ENCODE measurements around the gene SMTNL2.
A peak's percentile ranks its signal among the peaks of the same experiment; 100 is the strongest.
"Not testable (repeated sequence)": the region's sequence is repeated elsewhere in the genome, so short reads cannot be mapped to it uniquely, and the experiment has no call there.

SMTNL2 gene

DNA sequence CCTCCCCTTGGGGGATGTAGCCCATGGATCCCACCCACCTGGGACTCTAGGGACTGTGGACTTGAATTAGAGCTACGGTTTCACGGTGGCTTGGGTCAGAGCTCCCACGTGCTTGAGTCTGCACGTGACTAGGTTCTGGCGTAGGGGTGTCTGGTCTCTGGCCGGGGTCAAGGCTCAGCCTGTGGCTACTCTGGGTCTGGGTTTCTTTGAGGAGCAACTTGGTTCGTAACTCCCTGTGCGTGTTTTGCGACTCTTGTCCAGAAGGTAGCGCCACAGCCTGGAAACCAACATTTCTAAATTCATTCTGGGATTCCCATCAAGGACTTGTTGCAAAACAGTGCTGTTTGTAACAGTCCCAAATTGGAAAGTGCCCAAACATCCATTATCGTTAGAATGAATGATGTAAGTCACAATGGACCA is 23.5 kb upstream of the SMTNL2 start:
- no peak for DNase-seq

DNA sequence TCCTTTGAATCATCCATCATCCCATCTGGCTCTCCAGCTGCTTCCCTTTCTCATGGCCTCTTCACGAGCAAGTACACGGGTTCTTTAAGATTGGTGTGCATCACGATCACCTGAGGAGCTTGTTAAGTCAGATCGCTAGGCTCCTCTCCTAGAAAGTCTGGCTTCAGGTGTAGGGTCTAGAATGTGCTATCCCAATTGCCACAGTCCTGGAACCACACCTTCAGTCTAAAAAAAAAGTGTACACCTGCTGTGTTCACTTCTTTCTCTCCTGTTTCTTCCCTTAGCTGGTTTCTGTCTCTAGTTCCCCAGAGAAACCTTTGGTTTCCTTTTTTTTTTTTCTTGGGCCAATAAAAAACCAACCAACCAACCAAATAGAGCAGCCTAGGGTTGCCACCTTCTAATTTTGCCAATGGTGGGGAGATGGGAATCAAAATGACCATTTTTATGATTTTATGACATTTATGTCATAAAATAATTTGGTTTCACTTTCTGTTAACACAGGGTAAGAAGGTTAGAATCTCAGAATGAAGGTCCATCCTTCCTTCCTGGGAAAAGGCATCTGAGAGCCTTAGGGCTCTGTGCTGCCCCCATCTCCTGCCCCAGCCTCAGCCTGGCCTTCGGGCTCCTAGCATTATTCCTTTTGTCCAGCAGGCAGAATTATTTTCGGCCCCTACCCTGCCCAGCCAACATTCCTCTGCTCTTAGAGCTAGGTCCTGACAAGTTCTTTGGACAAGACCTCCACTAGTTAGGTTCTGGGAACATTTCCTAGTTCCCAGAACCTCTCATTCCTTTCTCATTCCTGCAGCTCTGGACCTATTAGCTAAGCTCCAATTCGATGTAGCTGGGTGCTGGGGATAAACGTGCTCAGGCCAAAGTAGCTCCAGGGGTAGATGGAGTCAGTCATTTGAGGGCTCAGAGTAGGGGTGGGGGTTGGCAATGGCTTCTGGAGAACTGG is 22.0 kb upstream of the SMTNL2 start:
- no peak for DNase-seq

DNA sequence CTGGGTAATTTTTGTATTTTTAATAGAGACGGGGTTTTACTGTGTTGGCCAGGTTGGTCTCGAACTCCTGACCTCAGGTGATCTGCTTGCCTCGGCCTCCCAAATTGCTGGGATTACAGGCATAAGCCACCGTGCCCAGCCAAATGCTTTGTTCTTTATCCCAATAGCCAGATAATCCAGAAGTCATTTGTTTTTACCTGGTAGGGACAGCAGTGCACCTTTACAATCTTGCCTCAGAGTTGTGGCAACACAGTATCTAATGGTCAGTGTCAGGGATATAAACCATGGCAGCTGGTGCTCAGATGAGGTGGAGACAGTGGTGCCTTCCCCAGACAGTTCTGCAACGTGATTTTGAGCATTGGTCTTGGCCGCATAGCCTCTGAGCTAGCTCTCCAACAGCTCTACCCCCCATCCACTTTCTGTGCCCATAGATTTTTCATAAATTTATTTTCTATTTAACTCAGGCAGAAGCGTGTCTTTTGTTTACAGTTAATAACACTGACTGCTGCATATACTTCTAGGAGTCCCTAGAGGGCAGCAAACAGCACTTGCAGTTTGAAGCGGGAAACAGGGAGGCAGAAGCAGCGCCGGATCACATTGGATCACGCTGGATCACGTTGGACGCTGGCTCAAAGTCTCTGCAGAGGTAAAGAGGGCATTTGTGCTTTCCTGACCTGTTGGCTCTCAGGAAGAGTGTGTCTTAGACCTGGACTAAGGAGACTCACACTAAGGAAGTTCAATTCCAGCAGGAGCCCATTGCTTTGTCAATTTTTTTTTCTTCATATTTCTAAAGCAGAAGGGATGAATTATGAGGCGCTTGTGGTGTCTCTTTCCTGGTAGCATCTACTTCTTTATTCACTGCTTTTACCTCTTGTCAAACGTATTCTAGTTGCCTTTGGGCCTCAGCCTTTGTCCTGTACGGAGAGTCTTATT is 18.9 kb upstream of the SMTNL2 start:
- DNase-seq = peak; percentile 66 to 83

DNA sequence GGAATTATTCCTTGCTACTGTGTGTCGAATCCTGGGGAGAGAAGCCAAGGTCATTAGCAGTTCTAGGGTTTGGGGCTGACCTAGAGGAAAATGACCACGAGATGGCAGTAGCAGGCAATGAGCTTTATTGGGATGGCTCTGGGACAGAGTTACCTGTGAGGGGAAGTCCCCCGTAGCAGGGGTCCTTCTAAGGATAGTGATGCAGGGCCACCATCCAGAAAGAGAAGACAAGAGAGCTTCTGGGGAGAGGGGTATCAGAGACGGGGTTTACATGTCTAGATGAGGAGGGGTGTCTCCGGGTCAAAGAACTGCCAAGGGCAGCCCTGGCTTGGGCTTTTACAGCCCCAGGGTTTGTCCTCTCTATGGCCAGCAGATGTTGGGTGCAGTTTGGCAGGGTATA is 17.5 kb upstream of the SMTNL2 start:
- DNase-seq = peak; percentile 58 to 63

GRCh38 chr17:4569591-4569990 is 14.7 kb upstream of the SMTNL2 start:
- DNase-seq = no peak

DNA sequence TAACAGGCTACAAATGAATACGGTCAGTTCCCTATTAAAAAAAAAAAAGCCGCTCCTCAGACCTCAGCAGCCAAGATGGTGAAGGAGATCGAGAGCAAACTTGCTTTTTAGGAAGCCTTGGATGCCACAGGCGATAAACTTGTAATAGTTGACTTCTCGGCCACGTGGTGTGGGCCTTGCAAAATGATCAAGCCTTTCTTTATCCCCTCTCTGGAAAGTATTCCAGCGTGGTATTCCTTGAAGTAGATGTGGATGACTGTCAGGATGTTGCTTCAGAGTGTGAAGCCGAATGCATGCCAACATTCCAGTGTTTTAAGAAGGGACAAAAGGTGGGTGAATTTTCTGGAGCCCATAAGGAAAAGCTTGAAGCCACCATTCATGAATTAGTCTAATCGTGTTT is 12.2 kb upstream of the SMTNL2 start:
- no peak for DNase-seq

GRCh38 chr17:4573115-4573514 is 11.2 kb upstream of the SMTNL2 start:
- DNase-seq = no peak

DNA sequence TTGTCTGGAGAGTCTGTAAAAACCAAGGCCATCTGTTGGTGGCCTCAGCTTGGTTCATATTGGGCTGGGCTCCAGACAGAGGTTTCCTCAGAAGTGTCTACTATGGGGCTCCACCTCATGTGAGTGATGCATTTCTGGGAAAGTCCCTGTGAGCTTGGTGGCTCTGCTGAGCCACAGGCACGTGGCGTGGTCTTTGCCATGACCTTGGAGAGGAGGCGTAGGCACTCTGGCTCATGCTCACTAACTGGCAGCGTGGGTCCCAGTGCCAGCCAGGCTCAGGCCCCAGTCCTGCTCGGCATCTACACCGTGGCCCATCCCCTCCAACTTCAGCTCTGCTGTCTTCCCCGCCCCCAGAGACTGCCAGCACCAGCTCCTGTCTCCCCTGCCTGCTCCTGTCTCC is 10.7 kb upstream of the SMTNL2 start:
- no peak for DNase-seq

DNA sequence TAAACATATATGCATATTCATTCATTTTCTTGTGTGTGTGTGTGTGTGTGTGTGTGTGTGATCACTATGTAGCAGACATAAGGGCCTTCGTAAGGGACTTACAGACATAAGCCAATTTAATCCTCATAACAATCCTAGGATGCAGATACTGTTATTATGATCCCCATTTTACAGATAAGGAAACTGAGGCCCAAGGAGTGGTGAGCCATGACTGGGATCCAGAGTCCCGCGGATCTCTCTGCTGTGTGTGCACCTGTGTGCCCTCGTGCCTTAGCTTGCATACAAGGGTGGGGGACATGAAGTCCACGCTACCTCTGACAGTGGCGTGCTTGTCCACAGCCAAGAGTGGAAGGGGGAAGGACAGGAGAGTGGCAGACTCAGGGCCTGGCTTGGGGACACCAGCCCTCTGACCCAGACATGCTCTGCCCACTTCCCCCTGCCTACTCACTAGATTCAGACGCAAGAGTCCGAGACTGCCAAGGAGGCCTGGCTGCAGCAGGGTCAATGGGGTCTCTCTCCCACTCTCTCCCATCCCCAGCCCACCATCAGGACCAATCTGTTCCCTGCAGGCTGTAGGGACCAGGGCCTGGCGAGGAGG is 9.8 kb upstream of the SMTNL2 start:
- no peak for DNase-seq

DNA sequence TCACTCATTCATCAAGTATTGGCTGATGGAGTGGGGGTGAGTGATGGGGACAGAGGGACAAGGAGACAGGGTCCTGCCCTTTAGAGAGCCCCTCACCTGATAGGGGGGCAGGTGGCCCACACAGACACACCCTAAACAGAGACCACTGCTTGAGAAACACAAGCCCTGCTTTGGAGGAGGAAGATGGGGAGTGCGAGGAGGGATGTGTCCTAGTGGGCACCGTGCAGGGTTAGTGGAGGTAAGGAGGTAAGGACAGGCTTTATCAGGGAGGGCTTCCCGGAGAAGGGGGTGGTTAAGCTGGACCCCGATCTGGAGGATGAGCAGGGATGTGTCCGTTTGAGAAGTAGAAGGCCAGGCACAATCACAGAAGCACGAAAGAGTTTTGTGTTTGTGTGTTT is 8.2 kb upstream of the SMTNL2 start:
- no peak for DNase-seq

GRCh38 chr17:4576729-4577322 is 7.5 kb upstream of the SMTNL2 start:
- no peak for DNase-seq

- DNase-seq = no peak
Observed at GRCh38 chr17:4577386-4577993, 6.8 kb upstream of the SMTNL2 start.

- not testable (repeated sequence) for DNase-seq
Observed at GRCh38 chr17:4578349-4578748, 6.0 kb upstream of the SMTNL2 start.

GRCh38 chr17:4579678-4580077 is 4.7 kb upstream of the SMTNL2 start:
- no peak for DNase-seq

DNA sequence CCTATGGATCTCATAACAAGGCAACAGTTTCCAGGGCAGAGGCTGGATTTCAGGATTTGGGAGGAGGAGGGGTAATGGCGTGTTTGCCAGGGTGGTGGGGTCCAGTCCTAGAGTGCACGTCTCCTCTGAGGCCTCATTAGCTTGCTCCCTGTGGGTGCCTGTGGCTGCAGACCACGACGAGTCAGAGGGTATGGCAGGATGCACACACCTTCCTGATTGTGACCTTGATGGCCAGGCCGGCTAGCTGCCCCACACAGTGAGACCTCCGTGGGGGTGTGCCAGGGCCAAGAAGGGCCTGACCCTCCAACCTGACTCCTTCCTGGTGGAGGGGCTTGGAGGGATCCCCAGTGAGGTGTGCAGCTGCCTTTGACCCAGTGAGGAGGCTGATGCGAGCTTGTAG is 4.0 kb upstream of the SMTNL2 start:
- DNase-seq = no peak

DNA sequence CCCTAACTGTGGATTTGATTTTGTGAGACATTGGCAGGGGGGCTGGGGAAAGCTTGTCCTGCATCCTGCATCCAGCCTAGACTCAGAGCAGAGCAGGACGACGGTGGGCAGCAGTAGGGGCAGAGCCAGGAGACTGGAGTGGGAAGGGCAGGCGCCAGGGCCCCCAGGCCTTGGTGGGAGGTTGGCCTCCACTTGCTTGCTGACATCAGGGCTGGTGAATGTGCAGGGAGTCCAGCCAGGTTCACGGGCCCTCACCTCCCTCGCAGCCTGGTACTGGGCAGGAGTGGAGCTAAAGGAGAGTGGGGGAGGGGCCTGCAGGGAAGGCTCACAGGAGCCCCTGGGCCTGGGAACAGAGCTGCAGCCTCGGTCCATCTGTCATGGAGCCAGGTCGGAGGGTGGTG is 2.2 kb upstream of the SMTNL2 start:
- DNase-seq = no peak

DNA sequence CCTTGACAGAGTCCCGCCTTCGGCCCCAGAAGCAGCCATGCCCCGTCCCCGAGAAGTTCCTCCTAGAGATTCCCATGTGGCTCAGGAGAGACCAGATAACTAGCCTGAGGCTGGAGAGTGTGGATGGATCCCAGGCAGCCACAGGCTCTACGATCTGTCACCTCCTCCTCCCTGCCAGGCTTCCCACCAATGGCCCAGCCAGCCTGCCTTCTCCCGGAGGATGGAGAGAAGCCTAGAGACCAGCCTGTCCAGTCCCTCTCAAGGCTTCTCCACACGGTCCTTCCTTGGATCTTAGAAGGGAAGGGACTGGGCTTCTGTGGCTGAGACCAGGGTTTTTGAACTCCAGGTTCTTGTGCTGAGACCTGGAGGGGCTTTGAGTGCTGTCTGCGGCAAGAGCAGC is 1.6 kb upstream of the SMTNL2 start:
- DNase-seq = no peak

DNA sequence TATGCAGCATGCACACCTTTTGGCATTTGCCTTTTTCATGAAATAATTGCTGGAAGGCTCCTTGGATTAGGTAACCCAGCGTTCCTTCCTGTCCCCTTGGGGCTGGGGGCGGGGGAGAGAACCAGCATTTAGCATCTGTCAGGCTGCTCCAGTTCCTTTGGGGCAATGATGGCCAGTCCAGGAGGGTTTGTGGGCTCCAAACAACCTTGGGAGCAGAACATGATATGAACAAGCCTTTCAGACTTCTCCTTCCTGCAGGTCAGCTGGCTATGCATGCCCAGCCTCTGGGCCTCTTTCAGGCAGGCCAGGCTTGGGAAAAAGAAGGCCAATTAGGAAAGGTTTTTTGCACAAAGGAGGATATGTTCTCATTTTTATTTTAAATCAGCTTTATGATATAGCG is 1.1 kb upstream of the SMTNL2 start:
- no peak for DNase-seq

DNA sequence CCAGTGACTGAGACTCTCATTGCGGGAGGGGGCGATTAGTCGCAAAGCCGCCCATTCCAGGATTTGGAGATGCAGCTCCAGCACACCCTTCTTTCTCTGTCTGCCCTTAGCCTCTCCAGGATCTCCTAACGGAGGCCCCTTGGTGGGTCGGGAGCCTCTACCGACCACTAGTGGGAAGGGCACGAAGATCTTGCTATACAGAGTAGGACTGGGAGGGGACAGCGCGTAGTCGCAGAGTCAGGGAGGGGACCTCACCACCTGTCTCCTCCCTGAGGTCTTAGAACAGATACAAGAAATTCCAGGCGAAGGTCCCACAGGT is 588 bp upstream of the SMTNL2 start:
- DNase-seq = no peak

GRCh38 chr17:4584917-4585637 is 748 bp downstream of the SMTNL2 start:
- DNase-seq = no peak

DNA sequence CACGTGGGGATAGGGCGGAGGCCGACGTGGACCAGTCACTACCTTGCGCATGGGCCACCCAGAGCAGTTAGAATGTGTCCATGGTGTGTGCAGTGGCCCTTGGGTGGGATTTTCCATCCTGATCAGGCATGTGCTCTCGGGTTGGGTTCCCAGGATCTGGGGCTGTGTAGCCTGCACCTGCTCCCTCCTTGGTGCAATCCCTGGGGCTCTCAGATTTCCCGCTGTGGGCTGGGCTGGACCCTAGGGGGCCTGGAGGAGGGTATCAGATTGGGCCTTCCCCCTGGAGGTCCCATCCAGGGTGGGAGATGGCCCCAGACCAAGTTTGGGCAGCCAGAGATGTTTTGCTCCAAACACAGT is 1.3 kb downstream of the SMTNL2 start:
- DNase-seq = no peak

DNA sequence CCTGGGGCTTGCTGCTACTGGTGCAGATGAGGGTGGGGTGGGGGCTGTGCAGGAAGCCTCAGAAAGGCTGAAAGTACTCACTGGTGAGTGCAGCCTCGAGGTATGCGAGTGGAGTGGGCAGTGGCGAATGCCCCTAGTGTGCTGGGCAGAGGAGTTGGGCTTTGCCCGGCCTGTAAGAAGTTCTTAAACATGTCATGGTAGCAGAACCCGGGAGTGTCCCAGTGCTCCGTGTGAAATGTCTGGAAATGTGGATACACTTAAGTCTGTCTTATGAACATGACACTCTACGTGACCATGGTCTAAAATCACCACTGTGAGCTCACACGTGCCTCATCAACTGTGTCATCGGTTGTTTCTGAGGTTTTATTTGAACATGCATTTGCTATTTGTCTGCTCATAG is 1.7 kb downstream of the SMTNL2 start:
- no peak for DNase-seq

Data from NCI-H2081 (cell line).